WTC11 (cell line): ENCODE data around the gene KRT79. TPM values are rescaled to one million over a fixed set of nuclear protein-coding genes. Genes with fewer than 3 reads are reported as not detected.

Experiments used
- ATAC-seq: fragments of 200-7000 bp; cut with Tn5 transposase; 2 replicates; pipeline ENCODE4 v1.10.0; 2021; ENCODE audit warnings: mild to moderate bottlenecking, moderate library complexity
- CTCF ChIA-PET: fragments of 300-600 bp; sonication (Branson Sonifier 250); formaldehyde crosslinking; loops from one replicate; lab custom pipeline; 2021; ENCODE audit warnings: antibody characterized with exemption; lab: Charles Lee
- POLR2A ChIA-PET: fragments of 350-600 bp; sonication (Branson Sonifier 250); formaldehyde crosslinking; loops from one replicate; lab custom pipeline; 2021; ENCODE audit warnings: antibody characterized with exemption; lab: Charles Lee
- DNase-seq: peaks from one replicate; pipeline ENCODE4 v3.0.0; 2021; ENCODE audit warnings: low spot score
- H3K27ac Mint-ChIP-seq: 2 replicates; pipeline ENCODE4 v1.8.0; 2021; ENCODE audit warnings: mixed read lengths
- H3K27me3 Mint-ChIP-seq: 2 replicates; pipeline ENCODE4 v1.8.0; 2021; ENCODE audit warnings: low read depth, mild to moderate bottlenecking, moderate library complexity, mixed read lengths
- H3K36me3 Mint-ChIP-seq: 2 replicates; pipeline ENCODE4 v1.8.0; 2021; ENCODE audit warnings: mixed read lengths
- H3K4me1 Mint-ChIP-seq: 2 replicates; pipeline ENCODE4 v1.8.0; 2022; ENCODE audit warnings: mixed read lengths
- H3K4me3 Mint-ChIP-seq: 2 replicates; pipeline ENCODE4 v1.8.0; 2021; ENCODE audit warnings: mild to moderate bottlenecking, moderate library complexity, mixed read lengths
- H3K9me3 Mint-ChIP-seq: 2 replicates; pipeline ENCODE4 v1.8.0; 2021; ENCODE audit warnings: mixed read lengths
- ATF2 ChIP-seq: sonication (generic); formaldehyde crosslinking; IDR thresholded peaks from 2 replicates; pipeline ENCODE4 v1.8.1; 2022; ENCODE audit warnings: low read depth, missing genetic modification reagents, borderline replicate concordance
- CDX4 ChIP-seq: fragments of 250-450 bp; sonication (Bioruptor Pico); IDR thresholded peaks from 2 replicates; pipeline ENCODE4 v1.9.0; 2021; ENCODE audit warnings: moderate library complexity, mild to moderate bottlenecking, inconsistent platforms, borderline replicate concordance
- ELF4 ChIP-seq: sonication (generic); formaldehyde crosslinking; IDR thresholded peaks from 2 replicates; pipeline ENCODE4 v1.8.1; 2022; ENCODE audit warnings: low read depth, mild to moderate bottlenecking, moderate library complexity, missing genetic modification reagents
- ERG ChIP-seq: fragments of 250-450 bp; sonication (Bioruptor Pico); IDR thresholded peaks from 2 replicates; pipeline ENCODE4 v1.8.0; 2021; ENCODE audit warnings: mild to moderate bottlenecking
- ESRRA ChIP-seq: sonication (generic); formaldehyde crosslinking; IDR thresholded peaks from 2 replicates; pipeline ENCODE4 v1.8.1; 2022; ENCODE audit warnings: mild to moderate bottlenecking, missing genetic modification reagents, borderline replicate concordance
- FOXK1 ChIP-seq: sonication (generic); formaldehyde crosslinking; IDR thresholded peaks from 2 replicates; pipeline ENCODE4 v1.8.0; 2022; ENCODE audit warnings: mild to moderate bottlenecking, moderate library complexity, missing genetic modification reagents
- GTF2I ChIP-seq: fragments of 250-450 bp; sonication (Bioruptor Pico); conservative IDR thresholded peaks from 2 replicates; pipeline ENCODE4 v1.4.0; 2021; ENCODE audit warnings: mild to moderate bottlenecking
- JUN ChIP-seq: sonication (generic); formaldehyde crosslinking; IDR thresholded peaks from 2 replicates; pipeline ENCODE4 v1.8.0; 2023; ENCODE audit warnings: mild to moderate bottlenecking, missing genetic modification reagents
- NR1H2 ChIP-seq: sonication (generic); formaldehyde crosslinking; IDR thresholded peaks from 2 replicates; pipeline ENCODE4 v1.9.0; 2021; ENCODE audit warnings: mild to moderate bottlenecking, moderate library complexity, missing genetic modification reagents
- SP1 ChIP-seq: sonication (generic); formaldehyde crosslinking; conservative IDR thresholded peaks from 2 replicates; pipeline ENCODE4 v1.8.1; 2022; ENCODE audit warnings: missing genetic modification reagents
- TEAD1 ChIP-seq: sonication (generic); formaldehyde crosslinking; IDR thresholded peaks from 2 replicates; pipeline ENCODE4 v1.8.0; 2022; ENCODE audit warnings: mild to moderate bottlenecking, missing genetic modification reagents
- ZNF138 ChIP-seq: sonication (generic); formaldehyde crosslinking; conservative IDR thresholded peaks from 2 replicates; pipeline ENCODE4 v1.8.1; 2022; ENCODE audit warnings: mild to moderate bottlenecking, moderate library complexity, missing genetic modification reagents
- ZNF263 ChIP-seq: sonication (generic); formaldehyde crosslinking; IDR thresholded peaks from 2 replicates; pipeline ENCODE4 v1.8.1; 2022; ENCODE audit warnings: low read depth, mild to moderate bottlenecking, moderate library complexity, missing genetic modification reagents
- ZNF317 ChIP-seq: sonication (generic); formaldehyde crosslinking; IDR thresholded peaks from 2 replicates; pipeline ENCODE4 v1.8.1; 2023; ENCODE audit warnings: low read depth, mild to moderate bottlenecking, moderate library complexity, missing genetic modification reagents, borderline replicate concordance
- ZNF532 ChIP-seq: fragments of 250-450 bp; sonication (Bioruptor Pico); IDR thresholded peaks from 2 replicates; pipeline ENCODE4 v1.9.0; 2021; ENCODE audit warnings: mild to moderate bottlenecking, borderline replicate concordance
- ZNF671 ChIP-seq: fragments of 250-450 bp; sonication (Bioruptor Pico); IDR thresholded peaks from 2 replicates; pipeline ENCODE4 v1.8.0; 2021; ENCODE audit warnings: mild to moderate bottlenecking
- total RNA-seq: library from RNA; stranded (reverse); gene quantifications from 3 replicates; pipeline ENCODE4 v1.2.3, GENCODE V29; 2021

Gene KRT79
- total RNA-seq, 1 experiment from 2014 or later: not detected

- TF ChIP-seq ATF2 (no peak), NR1H2 (CRISPR knock-in tag) (no peak), ELF4 (no peak), GTF2I (CRISPR knock-in tag) (no peak), ZNF671 (no peak), ESRRA (CRISPR knock-in tag) (no peak), FOXK1 (CRISPR knock-in tag) (no peak)
- TF ChIP-seq, all 79 proteins: peak for 0
Measured at GRCh38 chr12:52798671-52799504, 35.2 kb downstream of the KRT79 start (continued).

- TF ChIP-seq TEAD1 (CRISPR knock-in tag) (no peak), ESRRA (CRISPR knock-in tag) (no peak), JUN (CRISPR knock-in tag) (no peak), ZNF263 (no peak)
- ATAC-seq (no peak), DNase-seq (no peak)
- Mint-ChIP-seq H3K36me3 (no peaks in the 10 kb centered on the region), H3K27me3 (no peaks in the 10 kb centered on the region; the same call in 1 of the 2 replicates), H3K4me3 (no peak overlapping the region), H3K4me1 (peaks cover 29% of the 10 kb centered on the region), H3K27ac (no peak overlapping the region), H3K9me3 (no peaks in the 10 kb centered on the region)
- ChIA-PET POLR2A (no interaction called here), CTCF (interaction anchor here (0.8 kb wide), 1 partner anchor 82 kb away, joined by 3 read pairs; no protein-coding TSS in a partner anchor)
Measured at GRCh38 chr12:52798003-52798670, 36.0 kb downstream of the KRT79 start.

- DNase-seq (no peak), ATAC-seq (no peak)
- Mint-ChIP-seq H3K9me3 (no peaks in the 10 kb centered on the region), H3K4me3 (no peak overlapping the region), H3K36me3 (no peaks in the 10 kb centered on the region), H3K4me1 (peaks cover 29% of the 10 kb centered on the region), H3K27ac (no peak overlapping the region), H3K27me3 (no peaks in the 10 kb centered on the region; the same call in 1 of the 2 replicates)
- POLR2A ChIA-PET: no interaction called here
- CTCF ChIA-PET: no interaction called here
- TF ChIP-seq CDX4 (CRISPR knock-in tag): no peak
- TF ChIP-seq ZNF263: no peak
- no peak for TF ChIP-seq ZNF138 (CRISPR knock-in tag)
- no peak for TF ChIP-seq FOXK1 (CRISPR knock-in tag)
- TF ChIP-seq ERG (CRISPR knock-in tag): no peak
- TF ChIP-seq ZNF532 (CRISPR knock-in tag): no peak
- no peak for TF ChIP-seq ZNF317 (CRISPR knock-in tag)
- no peak for TF ChIP-seq SP1 (CRISPR knock-in tag)
Measured at GRCh38 chr12:52797529-52797894, 36.6 kb downstream of the KRT79 start.
